Endothelial cell of umbilical vein (primary cell): Measurements from ENCODE around the gene ITSN1.

Experiments
- EZH2 ChIP-seq: IDR thresholded peaks from 2 replicates; pipeline ENCODE4 v1.6.1; 2012; ENCODE audit warnings: borderline replicate concordance, low read depth, mild to moderate bottlenecking, moderate library complexity, low read length, inconsistent platforms; ENCODE audit not compliant: severe bottlenecking
- FOS ChIP-seq: IDR thresholded peaks from 2 replicates; pipeline ENCODE4 v1.6.1; 2011; ENCODE audit warnings: mild to moderate bottlenecking, low read length, moderate library complexity, borderline replicate concordance; ENCODE audit not compliant: insufficient read depth
- JUN ChIP-seq: IDR thresholded peaks from 2 replicates; pipeline ENCODE4 v1.6.1; 2011; ENCODE audit warnings: borderline replicate concordance, low read depth; ENCODE audit not compliant: insufficient read length, insufficient read depth
- MYC ChIP-seq: IDR thresholded peaks from one replicate; pipeline ENCODE4 v1.6.1; 2011; ENCODE audit warnings: mild to moderate bottlenecking, low read depth, low read length
- POLR2A ChIP-seq: IDR thresholded peaks from 2 replicates; pipeline ENCODE4 v1.6.1; 2012; ENCODE audit warnings: low read depth, mild to moderate bottlenecking, control low read depth, low read length
- POLR2AphosphoS5 ChIP-seq: IDR thresholded peaks from 2 replicates; pipeline ENCODE4 v1.6.1; 2012; ENCODE audit warnings: low read depth, mild to moderate bottlenecking, control low read depth, low read length, moderate library complexity; ENCODE audit not compliant: insufficient read depth
- TF ChIP-seq, protein P1 (sequence below), 2 donors: IDR thresholded peaks; 1 replicate in 1 of 2; 2 replicates in 1 of 2; pipeline ENCODE4 v1.5.1; 2011; ENCODE audit warnings: low read length in 2 of 2, mild to moderate bottlenecking in 2 of 2, moderate library complexity in 2 of 2, control low read depth in 1 of 2, inconsistent platforms in 1 of 2, low read depth in 1 of 2; ENCODE audit not compliant: insufficient read depth in 1 of 2; ENCODE audit errors: extremely low read depth in 1 of 2
- TF ChIP-seq, protein P2 (sequence below): IDR thresholded peaks from 2 replicates; pipeline ENCODE4 v1.6.1; 2011; ENCODE audit not compliant: insufficient read depth, insufficient read length

DNA sequence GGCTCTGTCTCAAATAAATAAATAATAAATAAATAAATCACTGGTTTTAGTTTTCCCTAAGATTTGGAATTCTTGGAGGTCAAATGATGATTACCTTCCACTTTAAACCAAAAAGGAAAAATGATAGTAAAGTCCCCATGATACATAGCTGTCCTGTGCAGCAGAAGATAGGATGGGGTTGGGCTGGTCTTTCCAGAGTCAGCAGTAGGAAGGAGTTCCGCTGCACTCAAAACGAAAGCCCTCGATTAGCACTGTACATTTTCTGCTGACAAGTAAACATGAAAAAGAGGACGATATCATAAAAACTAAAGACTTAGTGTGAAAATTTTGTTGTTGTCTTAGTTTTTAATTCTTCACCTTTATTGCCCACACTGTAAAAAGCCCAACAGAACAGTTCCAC, 193.6 kb downstream of the ITSN1 start:
- TF ChIP-seq, protein P1, sequence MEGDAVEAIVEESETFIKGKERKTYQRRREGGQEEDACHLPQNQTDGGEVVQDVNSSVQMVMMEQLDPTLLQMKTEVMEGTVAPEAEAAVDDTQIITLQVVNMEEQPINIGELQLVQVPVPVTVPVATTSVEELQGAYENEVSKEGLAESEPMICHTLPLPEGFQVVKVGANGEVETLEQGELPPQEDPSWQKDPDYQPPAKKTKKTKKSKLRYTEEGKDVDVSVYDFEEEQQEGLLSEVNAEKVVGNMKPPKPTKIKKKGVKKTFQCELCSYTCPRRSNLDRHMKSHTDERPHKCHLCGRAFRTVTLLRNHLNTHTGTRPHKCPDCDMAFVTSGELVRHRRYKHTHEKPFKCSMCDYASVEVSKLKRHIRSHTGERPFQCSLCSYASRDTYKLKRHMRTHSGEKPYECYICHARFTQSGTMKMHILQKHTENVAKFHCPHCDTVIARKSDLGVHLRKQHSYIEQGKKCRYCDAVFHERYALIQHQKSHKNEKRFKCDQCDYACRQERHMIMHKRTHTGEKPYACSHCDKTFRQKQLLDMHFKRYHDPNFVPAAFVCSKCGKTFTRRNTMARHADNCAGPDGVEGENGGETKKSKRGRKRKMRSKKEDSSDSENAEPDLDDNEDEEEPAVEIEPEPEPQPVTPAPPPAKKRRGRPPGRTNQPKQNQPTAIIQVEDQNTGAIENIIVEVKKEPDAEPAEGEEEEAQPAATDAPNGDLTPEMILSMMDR (IDR thresholded peaks at IDR 0.05; ENCODE audit: extremely low read depth in 1 of 2, insufficient read depth in 1 of 2, low read depth in 1 of 2, low read length in 2 of 2), result no peak
- TF ChIP-seq POLR2AphosphoS5 (no peak), EZH2 (no peak), FOS (no peak), MYC (no peak), POLR2A (no peak), JUN (no peak)
- TF ChIP-seq, protein P2, sequence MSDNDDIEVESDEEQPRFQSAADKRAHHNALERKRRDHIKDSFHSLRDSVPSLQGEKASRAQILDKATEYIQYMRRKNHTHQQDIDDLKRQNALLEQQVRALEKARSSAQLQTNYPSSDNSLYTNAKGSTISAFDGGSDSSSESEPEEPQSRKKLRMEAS, result no peak
